Ishikawa (cell line): ENCODE measurements around the gene HOXA13.

Experiments used
- CEBPB ChIP-seq: IDR thresholded peaks from 2 replicates; pipeline ENCODE4 v1.6.1; 2012
- CREB1 ChIP-seq: IDR thresholded peaks from 2 replicates; pipeline ENCODE4 v1.6.1; 2012; ENCODE audit warnings: low read depth
- EGR1 ChIP-seq: IDR thresholded peaks from 2 replicates; pipeline ENCODE4 v1.6.1; 2012
- EP300 ChIP-seq: IDR thresholded peaks from 2 replicates; pipeline ENCODE4 v1.6.1; 2012; ENCODE audit warnings: borderline replicate concordance
- FOXM1 ChIP-seq: IDR thresholded peaks from 2 replicates; pipeline ENCODE4 v1.6.1; 2012; ENCODE audit warnings: low read depth, borderline replicate concordance
- NFIC ChIP-seq: IDR thresholded peaks from 2 replicates; pipeline ENCODE4 v1.6.1; 2012
- RAD21 ChIP-seq: IDR thresholded peaks from 2 replicates; pipeline ENCODE4 v1.6.1; 2012; ENCODE audit warnings: low read depth
- REST ChIP-seq: IDR thresholded peaks from 2 replicates; pipeline ENCODE4 v1.6.1; 2012; ENCODE audit warnings: low read depth, mild to moderate bottlenecking
- TAF1 ChIP-seq: IDR thresholded peaks from 2 replicates; pipeline ENCODE4 v1.6.1; 2012; ENCODE audit warnings: low read depth, mild to moderate bottlenecking
- TCF12 ChIP-seq: IDR thresholded peaks from 2 replicates; pipeline ENCODE4 v1.6.1; 2012; ENCODE audit warnings: low read depth
- TEAD4 ChIP-seq: IDR thresholded peaks from 2 replicates; pipeline ENCODE4 v1.6.1; 2012
- USF1 ChIP-seq: IDR thresholded peaks from 2 replicates; pipeline ENCODE4 v1.6.1; 2012
- YY1 ChIP-seq: IDR thresholded peaks from 2 replicates; pipeline ENCODE4 v1.6.1; 2012; ENCODE audit warnings: low read depth
- ZBTB7A ChIP-seq: IDR thresholded peaks from 2 replicates; pipeline ENCODE4 v1.6.1; 2012; ENCODE audit warnings: low read depth
- TF ChIP-seq, protein P1 (sequence below): IDR thresholded peaks from 2 replicates; pipeline ENCODE4 v1.6.1; 2012

HOXA13 gene

GRCh38 chr7:27237735-27238334, 37.9 kb upstream of the HOXA13 start:
- TF ChIP-seq TAF1 (no peak), NFIC (no peak), EGR1 (no peak), FOXM1 (no peak)

- TF ChIP-seq NFIC (peak; percentile 71), TEAD4 (0 out of 2 replicates have a peak, but pooled peaks have one; percentile 4), EP300 (no peak), FOXM1 (no peak), USF1 (no peak), TAF1 (no peak), EGR1 (no peak), CREB1 (no peak), ZBTB7A (peak; percentile 86), REST (no peak), RAD21 (peak; percentile 83), TCF12 (peak; percentile 43; the same call in 1 of the 2 replicates), CEBPB (no peak), YY1 (no peak; the same call in 1 of the 2 replicates)
- TF ChIP-seq, protein P1, sequence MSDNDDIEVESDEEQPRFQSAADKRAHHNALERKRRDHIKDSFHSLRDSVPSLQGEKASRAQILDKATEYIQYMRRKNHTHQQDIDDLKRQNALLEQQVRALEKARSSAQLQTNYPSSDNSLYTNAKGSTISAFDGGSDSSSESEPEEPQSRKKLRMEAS = peak; percentile 58; the same call in 1 of the 2 replicates
These were observed 35.8 kb upstream of the HOXA13 start for GRCh38 chr7:27235387-27236311.

GRCh38 chr7:27229448-27229847, 29.6 kb upstream of the HOXA13 start:
- TF ChIP-seq YY1 (no peak), CEBPB (no peak), CREB1 (no peak), REST (no peak), EGR1 (no peak), RAD21 (no peak), TEAD4 (no peak), ZBTB7A (no peak), TAF1 (no peak), NFIC (no peak), FOXM1 (no peak), USF1 (no peak), TCF12 (no peak), EP300 (no peak)
- TF ChIP-seq, protein P1 = no peak

GRCh38 chr7:27224983-27225934, 25.4 kb upstream of the HOXA13 start:
- TF ChIP-seq EGR1 = no peak
- no peak for TF ChIP-seq EP300
- TF ChIP-seq, protein P1 = no peak
- no peak for TF ChIP-seq REST
- TF ChIP-seq RAD21 = no peak
- TF ChIP-seq YY1 = no peak
- no peak for TF ChIP-seq FOXM1
